ENCODE measurements around the gene FAM177A1. TPM values are rescaled to one million over a fixed set of nuclear protein-coding genes. Genes with fewer than 3 reads are reported as not detected.

The FAM177A1 gene
- total RNA-seq = 25.3 and 36.2 TPM in 2 replicates

DNA sequence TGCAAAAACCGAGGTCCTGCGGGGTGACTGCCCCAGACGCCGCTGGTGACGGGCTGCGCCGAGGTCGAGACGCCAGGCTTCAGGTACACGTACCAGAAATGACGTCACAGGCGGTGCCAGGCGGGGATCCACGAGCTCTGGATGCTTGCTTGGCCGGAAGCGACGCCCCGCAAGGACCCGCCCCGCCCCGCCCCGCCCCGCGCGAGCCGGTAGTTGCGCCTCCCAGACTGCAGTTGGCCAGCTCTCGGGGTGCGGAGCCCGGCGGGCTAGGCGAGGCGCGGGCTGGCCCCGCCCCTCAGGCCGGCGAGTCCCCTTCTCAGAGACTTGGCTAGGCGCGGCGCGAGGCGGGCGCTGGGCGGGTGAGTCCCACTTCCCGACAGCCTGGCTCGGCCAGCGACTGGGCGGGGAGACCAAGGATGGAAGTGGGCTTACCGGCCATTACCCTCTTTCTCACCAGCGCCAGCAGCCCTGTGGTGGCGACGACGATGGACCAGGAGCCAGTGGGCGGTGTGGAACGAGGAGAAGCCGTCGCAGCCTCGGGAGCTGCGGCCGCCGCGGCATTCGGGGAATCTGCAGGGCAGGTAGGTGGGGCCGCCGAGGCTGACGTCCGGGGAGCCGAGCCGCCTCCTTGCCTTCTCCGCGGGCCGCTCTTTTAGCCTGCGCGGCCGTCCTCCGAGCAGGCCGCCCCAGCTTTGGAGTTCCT lies at the start of gene FAM177A1:
FAM177A1 (plus strand) TSS at position 225 of the 703 bp plus-strand sequence; CDS start at position 417, 192 bp downstream.

DNA sequence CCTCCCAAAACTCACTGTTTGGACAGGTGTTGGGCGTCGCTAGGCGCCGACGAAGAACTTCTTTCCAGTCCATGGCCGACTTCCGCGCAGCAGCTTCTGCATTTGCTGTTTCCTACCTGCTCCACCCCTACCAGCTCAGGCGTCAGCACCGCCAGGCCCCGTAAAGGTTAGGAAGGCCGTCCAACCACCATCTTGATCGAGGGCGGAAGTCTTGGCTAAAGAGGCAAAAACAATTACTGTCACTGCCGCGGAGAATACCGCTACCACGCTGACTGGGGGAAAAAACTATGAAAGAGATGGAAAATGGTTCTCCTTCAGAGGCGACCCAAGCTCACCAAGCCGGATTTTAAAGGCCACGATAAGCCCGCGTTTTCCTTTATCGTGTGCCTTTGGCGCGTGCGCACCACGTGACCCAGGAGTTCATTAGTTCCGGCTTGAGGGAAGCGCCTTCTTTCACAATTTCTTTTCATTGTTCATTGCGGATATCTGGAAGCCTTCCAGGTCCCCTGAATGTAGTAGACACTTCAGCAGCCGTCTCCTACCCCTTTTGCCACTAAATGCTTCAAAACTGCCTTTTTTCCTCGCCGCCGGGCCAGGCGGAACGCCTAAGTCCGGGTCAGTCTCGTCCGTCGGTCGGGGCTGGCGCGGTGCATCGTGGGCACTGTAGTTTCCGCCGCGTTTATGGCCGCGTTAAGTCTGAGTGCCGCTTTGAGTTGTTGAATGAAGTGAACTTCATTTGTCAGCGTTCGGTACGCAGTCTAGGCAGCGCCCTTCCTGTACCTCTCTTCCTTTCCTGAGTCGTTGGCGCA lies 76.0 kb downstream of the FAM177A1 start, which contains the start of the genes PPP2R3C and PRORP:
PPP2R3C (minus strand) TSS at position 104 of the 809 bp plus-strand sequence; CDS start at position 73, 31 bp downstream.
PRORP (plus strand) TSS at position 666 of the 809 bp plus-strand sequence. CDS start 694 bp downstream, outside the sequence.

Other genes with a start within 250 kb of the FAM177A1 start
- 47.1 and 54.9 TPM in 2 replicates for gene BAZ1A, start 170.9 kb upstream of the FAM177A1 start, total RNA-seq
- 91.3 and 95.7 TPM in 2 replicates for gene SRP54, start 63.3 kb upstream of the FAM177A1 start, total RNA-seq
- gene PPP2R3C, start 75.7 kb downstream of the FAM177A1 start, total RNA-seq = 43.5 and 59.9 TPM in 2 replicates
- 25.3 and 41.6 TPM in 2 replicates for gene PRORP, start 76.3 kb downstream of the FAM177A1 start, total RNA-seq
- gene PSMA6, start 246.1 kb downstream of the FAM177A1 start, total RNA-seq = 338 and 510 TPM in 2 replicates

Data from epithelial cell of umbilical artery (primary cell).